HG02870 (cell line): Measurements from ENCODE around the gene RAB40C.
A peak's percentile ranks its signal among the peaks of the same experiment; 100 is the strongest.

ENCODE experiments used
- ATAC-seq: cut with Tn5 transposase; IDR thresholded peaks from one replicate; pipeline ENCODE4 v1.9.1; 2021; ENCODE audit warnings: mild to moderate bottlenecking, moderate library complexity; ENCODE audit not compliant: unreplicated experiment

RAB40C gene

DNA sequence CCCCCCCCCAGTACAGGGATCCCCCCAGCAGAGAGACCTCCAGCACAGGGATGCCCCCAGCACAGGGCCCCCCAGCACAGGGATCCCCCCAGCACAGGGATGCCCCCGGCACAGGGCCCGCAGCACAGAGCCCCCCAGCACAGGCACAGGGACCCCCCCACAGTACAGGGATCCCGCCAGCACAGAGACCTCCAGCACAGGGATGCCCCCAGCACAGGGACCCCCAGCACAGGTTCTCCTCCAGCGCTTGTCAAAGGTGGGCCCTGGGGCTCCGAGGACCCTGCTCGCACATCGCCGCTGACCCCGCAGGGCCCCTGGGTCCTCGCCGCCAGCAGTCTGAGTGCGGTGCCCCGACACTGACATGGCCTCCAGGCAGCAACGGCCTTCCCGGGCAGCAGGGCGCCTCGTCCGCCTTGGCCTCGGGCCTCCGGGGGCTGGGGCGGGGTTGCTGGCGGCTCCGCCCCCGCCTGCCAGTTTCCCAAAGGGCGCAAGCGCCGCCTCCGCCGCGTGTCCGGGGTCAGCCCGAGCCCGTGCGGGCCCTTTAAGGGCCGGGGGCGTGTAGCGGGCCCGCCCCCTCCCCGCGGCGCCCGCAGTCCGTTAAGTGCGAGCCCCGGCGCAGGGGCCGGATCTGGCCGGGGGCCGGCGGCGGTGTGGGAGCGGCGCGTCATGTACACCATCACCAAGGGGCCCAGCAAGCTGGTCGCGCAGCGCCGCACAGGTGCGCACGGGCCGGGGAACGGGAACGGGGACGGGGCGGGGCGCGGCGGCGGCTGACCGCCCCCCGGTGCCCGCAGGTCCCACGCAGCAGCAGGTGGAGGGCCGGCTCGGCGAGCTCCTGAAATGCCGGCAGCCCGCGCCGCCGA is 51.7 kb downstream of the RAB40C start, which contains the start of gene MCRIP2:
Gene MCRIP2 (plus strand): TSS at position 503 of the 863 bp plus-strand sequence. CDS start 164 bp downstream, at position 667.
- ATAC-seq: peak; percentile 43

GRCh38 chr16:642189-643049 is 52.6 kb downstream of the RAB40C start:
- ATAC-seq: peak; percentile 28

DNA sequence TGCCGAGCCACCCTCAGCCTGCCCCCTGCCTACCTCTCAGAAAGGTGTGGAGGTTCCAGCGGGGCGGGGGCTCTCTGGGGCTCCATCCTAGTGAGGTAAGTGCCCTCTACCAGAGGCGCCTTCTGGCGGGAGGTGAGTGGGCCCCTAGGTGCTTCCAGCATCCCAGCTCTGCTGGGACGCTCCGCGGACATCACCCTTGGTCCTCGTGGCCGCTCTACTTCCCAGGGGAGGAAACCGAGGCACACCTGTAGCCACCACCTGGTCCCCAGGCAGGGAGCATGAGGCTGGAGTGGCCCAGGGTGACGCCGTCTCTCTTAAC is 53.1 kb downstream of the RAB40C start:
- ATAC-seq: no peak

DNA sequence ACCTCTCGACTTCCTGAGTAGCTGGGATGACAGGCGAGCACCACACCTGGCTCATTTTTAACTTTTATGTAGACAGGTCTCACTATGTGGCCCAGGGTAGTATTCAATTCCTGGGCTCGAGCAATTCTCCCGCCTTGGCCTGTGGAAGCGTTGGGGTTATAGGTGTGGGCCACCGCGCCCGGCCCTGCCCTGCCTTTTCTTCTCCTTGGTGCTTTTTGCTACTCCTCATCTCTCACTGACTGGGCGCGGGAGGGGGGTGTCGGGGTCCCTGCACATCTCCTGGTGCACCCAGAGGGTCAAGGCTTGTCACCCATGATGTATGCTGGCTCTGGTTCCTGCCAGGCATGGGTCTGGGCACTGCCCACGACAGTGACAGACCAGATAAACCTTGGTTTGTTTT is 54.7 kb downstream of the RAB40C start:
- ATAC-seq: no peak

- no peak for ATAC-seq
These were observed 56.2 kb downstream of the RAB40C start for GRCh38 chr16:645852-646678.

GRCh38 chr16:646679-647172 is 56.9 kb downstream of the RAB40C start:
- no peak for ATAC-seq

GRCh38 chr16:647173-647902 is 57.5 kb downstream of the RAB40C start:
- ATAC-seq: no peak

- ATAC-seq: no peak
These were observed 58.4 kb downstream of the RAB40C start for GRCh38 chr16:648071-648780.

DNA sequence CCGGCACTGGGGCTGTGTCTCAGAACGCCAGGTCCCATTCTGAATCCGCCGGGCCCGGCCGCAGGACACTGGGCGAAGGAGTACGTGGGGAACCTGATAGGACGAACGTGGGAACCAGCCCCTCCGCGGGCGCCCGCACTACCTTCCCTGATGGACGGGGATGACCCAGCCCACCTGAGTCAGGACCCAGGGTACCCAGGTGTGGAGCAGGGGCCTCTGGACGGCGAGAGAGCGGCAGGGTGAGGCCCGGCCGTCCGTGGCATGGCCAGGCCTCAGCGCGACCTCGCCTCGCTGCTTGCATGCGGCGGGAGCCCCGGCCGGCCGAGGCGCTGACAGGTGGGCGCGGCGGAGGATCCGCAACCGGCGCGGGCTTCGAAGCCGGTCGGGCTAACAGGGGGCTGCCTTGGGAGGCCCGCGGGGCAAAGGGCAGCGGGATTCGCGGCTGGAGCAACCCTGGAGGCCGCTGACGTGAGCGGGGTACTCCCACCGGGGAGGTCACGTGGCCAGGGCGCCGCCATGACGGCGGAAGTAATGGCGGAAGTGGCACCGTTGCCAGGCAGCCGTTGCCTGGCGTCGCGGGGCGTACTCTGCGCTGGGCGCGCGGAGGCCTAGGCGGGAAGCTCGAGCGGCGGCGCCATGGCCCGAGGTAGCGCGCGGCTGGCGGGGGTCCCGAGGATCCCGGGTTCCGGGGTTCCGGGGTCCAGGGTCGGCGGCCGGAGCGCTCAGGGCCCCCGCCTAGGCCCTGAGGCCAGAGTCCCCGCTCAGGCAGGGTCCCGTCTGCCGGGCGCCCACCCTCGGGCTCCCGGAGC is 59.1 kb downstream of the RAB40C start, which contains the start of gene WDR90:
Gene WDR90 (plus strand): TSS at position 585 of the 809 bp plus-strand sequence. CDS start 52 bp downstream, at position 637.
- peak; percentile 80 for ATAC-seq

GRCh38 chr16:649631-650030 is 59.8 kb downstream of the RAB40C start:
- no peak for ATAC-seq

DNA sequence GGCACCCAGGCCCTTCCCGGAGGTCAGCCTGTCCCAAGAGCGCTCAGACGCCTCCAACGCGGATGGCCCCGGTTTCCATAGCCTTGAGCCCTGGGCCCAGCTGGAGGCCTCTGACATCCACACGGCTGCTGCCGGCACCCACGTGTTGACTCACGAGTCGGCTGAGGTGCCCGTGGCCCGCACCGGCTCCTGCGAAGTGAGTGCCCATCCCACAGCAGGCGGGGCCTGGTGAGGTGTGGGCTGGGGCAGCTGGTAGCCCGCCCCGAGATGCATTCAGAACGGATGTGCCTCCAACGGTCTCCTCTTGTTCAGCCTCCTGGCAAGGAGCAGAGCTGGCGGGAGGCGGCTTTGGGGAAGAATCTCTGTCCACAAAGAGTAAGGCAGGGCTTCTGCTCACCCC is 62.0 kb downstream of the RAB40C start:
- no peak for ATAC-seq

- ATAC-seq: no peak
These were observed 62.8 kb downstream of the RAB40C start for GRCh38 chr16:652454-653305.

- ATAC-seq: no peak
These were observed 64.2 kb downstream of the RAB40C start for GRCh38 chr16:654034-654433.

GRCh38 chr16:657487-657886 is 67.6 kb downstream of the RAB40C start:
- ATAC-seq: no peak

DNA sequence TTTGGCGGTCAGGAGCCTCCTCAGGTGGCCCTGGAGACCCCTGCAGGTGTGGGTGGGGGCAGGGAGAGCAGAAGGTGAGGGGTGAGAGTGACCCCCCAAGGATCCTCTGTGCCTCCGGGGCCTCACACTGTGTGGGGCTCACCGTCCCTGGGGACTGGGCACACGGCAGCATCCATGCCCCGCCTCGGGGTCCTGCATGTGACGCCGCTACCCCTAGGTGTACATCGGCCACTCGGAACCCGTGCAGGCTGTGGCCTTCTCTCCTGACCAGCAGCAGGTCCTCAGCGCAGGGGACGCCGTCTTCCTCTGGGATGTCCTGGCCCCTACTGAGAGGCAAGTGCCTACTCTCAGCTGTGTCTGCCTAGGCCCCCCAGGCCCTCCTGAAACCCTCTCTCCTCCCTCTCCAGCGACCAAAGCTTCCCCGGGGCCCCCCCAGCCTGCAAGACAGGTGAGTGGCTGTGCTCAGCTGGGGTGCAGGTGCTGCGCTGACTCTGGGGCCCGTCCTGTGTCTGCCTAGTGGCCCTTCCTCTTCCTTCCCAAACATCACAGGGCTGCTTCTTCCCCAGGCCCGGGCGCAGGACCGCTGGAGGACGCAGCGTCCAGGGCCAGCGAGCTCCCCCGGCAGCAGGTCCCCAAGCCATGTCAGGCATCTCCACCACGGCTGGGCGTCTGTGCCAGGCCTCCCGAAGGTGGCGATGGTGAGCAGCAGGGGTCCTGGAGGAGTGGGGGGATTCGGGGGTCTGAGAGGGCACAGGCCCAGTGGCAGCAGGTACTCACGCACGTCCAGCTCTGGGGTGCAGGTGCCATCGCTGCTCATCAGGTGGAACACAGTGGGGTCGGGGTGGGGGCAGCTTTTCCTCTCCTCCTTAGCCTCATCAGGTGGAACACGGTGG is 69.1 kb downstream of the RAB40C start:
- ATAC-seq: no peak

DNA sequence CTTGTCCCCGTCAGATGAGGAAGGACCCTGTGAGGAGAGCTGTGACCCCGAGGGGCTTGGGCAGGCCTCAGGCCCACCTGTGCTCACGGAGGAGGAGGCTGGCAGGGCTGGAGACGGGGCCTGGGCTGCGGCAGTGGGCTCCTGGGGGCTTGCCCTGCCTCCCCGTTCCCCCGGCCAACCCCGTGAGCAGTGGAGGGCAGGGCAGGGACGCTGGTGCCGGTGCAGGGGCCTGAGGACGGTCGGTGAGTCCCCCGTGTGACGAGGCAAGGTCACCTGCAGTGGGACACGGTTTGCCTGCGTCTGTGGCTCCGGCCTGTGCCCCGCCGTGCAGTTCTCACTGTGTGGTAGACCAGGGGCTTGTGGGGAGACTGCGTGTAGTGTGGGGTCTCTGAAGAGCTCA is 69.8 kb downstream of the RAB40C start:
- no peak for ATAC-seq

DNA sequence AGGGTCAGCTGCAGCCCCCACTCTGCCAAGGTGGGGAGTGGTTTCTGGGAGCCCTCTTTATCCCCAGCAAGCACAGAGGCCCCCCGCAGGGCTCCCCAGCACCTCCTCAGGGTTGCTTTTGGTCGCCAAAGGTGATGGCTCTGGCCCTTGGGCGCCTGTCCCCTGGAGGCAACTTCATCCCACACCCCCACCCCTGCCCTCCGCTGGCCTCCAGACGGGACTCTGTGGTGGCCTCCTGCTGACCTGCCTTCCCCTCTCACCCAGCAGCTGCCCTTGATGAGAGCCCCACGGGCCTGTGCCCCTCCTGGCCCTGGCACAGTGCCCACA is 70.2 kb downstream of the RAB40C start:
- no peak for ATAC-seq
